Stimulated activated CD8-positive, alpha-beta memory T cell treated with anti-CD3 and anti-CD28 coated beads, Interleukin-7, amount 100 ng/mL, for 4 hours (primary cell): Measurements from ENCODE around the gene PARP15.
A peak's percentile ranks its signal among the peaks of the same experiment; 100 is the strongest.
"Not testable (repeated sequence)": the region's sequence is repeated elsewhere in the genome, so short reads cannot be mapped to it uniquely, and the experiment has no call there.

Source experiments
- DNase-seq, 2 donors: peaks; one replicate each; pipeline ENCODE4 v3.0.0-alpha.2; 2020; ENCODE audit warnings: low read depth in 2 of 2

The PARP15 gene

GRCh38 chr3:122577409-122578031, at the start of gene PARP15:
Gene PARP15, plus strand, starts transcription at chr3:122577650. Its CDS starts 18 bp downstream, at chr3:122577668.
- DNase-seq = peak in 1 of 2 donors; percentile 18

- DNase-seq = no peak
Measured at GRCh38 chr3:122530164-122530563, 47.3 kb upstream of the PARP15 start.

- DNase-seq = no peak
Measured at GRCh38 chr3:122533480-122533879, 44.0 kb upstream of the PARP15 start.

GRCh38 chr3:122533931-122534334, 43.5 kb upstream of the PARP15 start:
- DNase-seq = peak in 1 of 2 donors; percentile 7

GRCh38 chr3:122535964-122536631, 41.4 kb upstream of the PARP15 start:
- DNase-seq = no peak

- no peak for DNase-seq
Measured at GRCh38 chr3:122536632-122537001, 40.8 kb upstream of the PARP15 start.

- no peak for DNase-seq
Measured at GRCh38 chr3:122538956-122539490, 38.4 kb upstream of the PARP15 start.

GRCh38 chr3:122546151-122546550, 31.3 kb upstream of the PARP15 start:
- no peak for DNase-seq

- DNase-seq = no peak
Measured at GRCh38 chr3:122548076-122548475, 29.4 kb upstream of the PARP15 start.

GRCh38 chr3:122548619-122549018, 28.8 kb upstream of the PARP15 start:
- no peak for DNase-seq

GRCh38 chr3:122553171-122553570, 24.3 kb upstream of the PARP15 start:
- DNase-seq = no peak

GRCh38 chr3:122555275-122556071, 22.0 kb upstream of the PARP15 start:
- DNase-seq = no peak

GRCh38 chr3:122557356-122557755, 20.1 kb upstream of the PARP15 start:
- DNase-seq = no peak

GRCh38 chr3:122558605-122559004, 18.8 kb upstream of the PARP15 start:
- DNase-seq = no peak

GRCh38 chr3:122559906-122560305, 17.5 kb upstream of the PARP15 start:
- DNase-seq = no peak

GRCh38 chr3:122560680-122561079, 16.8 kb upstream of the PARP15 start:
- peak; percentile 7 to 44 for DNase-seq

GRCh38 chr3:122562923-122563716, 14.3 kb upstream of the PARP15 start:
- no peak for DNase-seq

- peak in 1 of 2 donors; percentile 6 for DNase-seq
Measured at GRCh38 chr3:122563717-122564025, 13.8 kb upstream of the PARP15 start.

- DNase-seq = peak; percentile 76 to 80
Measured at GRCh38 chr3:122564155-122564912, 13.1 kb upstream of the PARP15 start, which contains the start of the genes DTX3L and PARP9. Gene DTX3L, plus strand, starts transcription at chr3:122564338. Its CDS starts 89 bp downstream, at chr3:122564427. Gene PARP9, minus strand, starts transcription at chr3:122564300. Its CDS starts 4,680 bp downstream, at chr3:122559620.

GRCh38 chr3:122568131-122568530, 9.3 kb upstream of the PARP15 start:
- not testable (repeated sequence) for DNase-seq

- DNase-seq = no peak
Measured at GRCh38 chr3:122568755-122569154, 8.7 kb upstream of the PARP15 start.
